ENCODE data around the gene MICAL3.

GRCh38 chr22:17792299-17792698 is 232.1 kb downstream of the MICAL3 start:
- TF ChIP-seq CTCF (IDR thresholded peaks at IDR 0.05), result no peak
- no peak for TF ChIP-seq POLR2A (IDR thresholded peaks at IDR 0.05)
- no peak for TF ChIP-seq POLR2AphosphoS5 (IDR thresholded peaks at IDR 0.05)
- no peak for TF ChIP-seq EP300 (IDR thresholded peaks at IDR 0.05)

Data from suprapubic skin (tissue), 4 donors.